CD4-positive, alpha-beta memory T cell (primary cell): ENCODE measurements around the gene HDAC3. TPM values are rescaled to one million over a fixed set of nuclear protein-coding genes. Genes with fewer than 3 reads are reported as not detected.
A peak's percentile ranks its signal among the peaks of the same experiment; 100 is the strongest.

Source experiments
- CTCF ChIA-PET: fragments of 350-600 bp; sonication (Branson Sonifier 250); formaldehyde crosslinking; loops from one replicate; lab custom pipeline; 2021; ENCODE audit warnings: inconsistent platforms; ENCODE audit not compliant: partially characterized antibody; lab: Charles Lee
- POLR2A ChIA-PET: fragments of 350-600 bp; sonication (Branson Sonifier 250); formaldehyde crosslinking; loops from one replicate; lab custom pipeline; 2021; ENCODE audit not compliant: partially characterized antibody; lab: Charles Lee
- DNase-seq, 5 donors: peaks; one replicate each; pipeline versions ENCODE4 v3.0.0 to v3.0.0-alpha.2; 2020 to 2022; ENCODE audit warnings: mixed read lengths in 1 of 5
- H3K27ac ChIP-seq: one replicate; pipeline ENCODE4 v1.7.0; 2013; ENCODE audit warnings: low read depth, low read length
- H3K27me3 ChIP-seq: 2 replicates; pipeline ENCODE4 v1.7.0; 2013; ENCODE audit warnings: mild to moderate bottlenecking, low read length, moderate library complexity; ENCODE audit not compliant: insufficient read depth
- H3K36me3 ChIP-seq: 2 replicates; pipeline ENCODE4 v1.7.0; 2013; ENCODE audit warnings: mild to moderate bottlenecking, low read length, moderate library complexity; ENCODE audit not compliant: insufficient read depth
- H3K4me1 ChIP-seq: 2 replicates; pipeline ENCODE4 v1.7.0; 2013; ENCODE audit warnings: mild to moderate bottlenecking, low read length, moderate library complexity; ENCODE audit not compliant: insufficient read depth
- H3K4me3 ChIP-seq, 2 donors: one replicate each; pipeline ENCODE4 v1.7.0; 2013; ENCODE audit warnings: low read length in 2 of 2, mild to moderate bottlenecking in 1 of 2
- H3K9me3 ChIP-seq, 2 donors: one replicate each; pipeline ENCODE4 v1.7.0; 2013; ENCODE audit warnings: low read length in 2 of 2, control low read depth in 1 of 2; ENCODE audit not compliant: control insufficient read depth in 1 of 2
- H3K27ac Mint-ChIP-seq, 7 donors: one replicate each; pipeline ENCODE4 v1.8.0; 2020 to 2021; ENCODE audit warnings: mixed read lengths in 7 of 7, mild to moderate bottlenecking in 6 of 7, inconsistent platforms in 3 of 7, moderate library complexity in 3 of 7
- H3K27me3 Mint-ChIP-seq, 2 donors: one replicate each; pipeline ENCODE4 v1.8.0; 2020 to 2021; ENCODE audit warnings: mixed read lengths in 2 of 2
- H3K36me3 Mint-ChIP-seq, 2 donors: one replicate each; pipeline ENCODE4 v1.8.0; 2020 to 2021; ENCODE audit warnings: mixed read lengths in 2 of 2, inconsistent platforms in 1 of 2, mild to moderate bottlenecking in 1 of 2
- H3K4me1 Mint-ChIP-seq, 4 donors: one replicate each; pipeline ENCODE4 v1.8.0; 2020 to 2021; ENCODE audit warnings: mixed read lengths in 4 of 4, mild to moderate bottlenecking in 1 of 4
- H3K4me3 Mint-ChIP-seq, 8 donors: one replicate each; pipeline ENCODE4 v1.8.0; 2020 to 2021; ENCODE audit warnings: mixed read lengths in 8 of 8, mild to moderate bottlenecking in 7 of 8, moderate library complexity in 6 of 8, inconsistent platforms in 3 of 8
- H3K9me3 Mint-ChIP-seq, 8 donors: one replicate each; pipeline ENCODE4 v1.8.0; 2020 to 2021; ENCODE audit warnings: mixed read lengths in 8 of 8, mild to moderate bottlenecking in 5 of 8, inconsistent platforms in 3 of 8, moderate library complexity in 1 of 8
- intact Hi-C: fragments of 100-400 bp; cut with micrococcal nuclease; formaldehyde crosslinking; loops from one replicate; pipeline ENCODE4 v1.15.1; 2023
- polyA plus RNA-seq, 2 donors: library from polyadenylated mRNA; unstranded; fragments of 300-500 nt; fragmentation: Illumina TruSeq; gene quantifications; one replicate each; pipeline ENCODE4 v1.2.3, GENCODE V29; 2021
- total RNA-seq, 2 experiments: library from RNA; stranded (reverse); gene quantifications; one replicate each; pipeline ENCODE4 v1.2.3, GENCODE V29; 2021

The HDAC3 gene
- total and polyA plus RNA-seq, 4 experiments from 2014 or later = 85.1 to 137 (median 91.9) TPM

DNA sequence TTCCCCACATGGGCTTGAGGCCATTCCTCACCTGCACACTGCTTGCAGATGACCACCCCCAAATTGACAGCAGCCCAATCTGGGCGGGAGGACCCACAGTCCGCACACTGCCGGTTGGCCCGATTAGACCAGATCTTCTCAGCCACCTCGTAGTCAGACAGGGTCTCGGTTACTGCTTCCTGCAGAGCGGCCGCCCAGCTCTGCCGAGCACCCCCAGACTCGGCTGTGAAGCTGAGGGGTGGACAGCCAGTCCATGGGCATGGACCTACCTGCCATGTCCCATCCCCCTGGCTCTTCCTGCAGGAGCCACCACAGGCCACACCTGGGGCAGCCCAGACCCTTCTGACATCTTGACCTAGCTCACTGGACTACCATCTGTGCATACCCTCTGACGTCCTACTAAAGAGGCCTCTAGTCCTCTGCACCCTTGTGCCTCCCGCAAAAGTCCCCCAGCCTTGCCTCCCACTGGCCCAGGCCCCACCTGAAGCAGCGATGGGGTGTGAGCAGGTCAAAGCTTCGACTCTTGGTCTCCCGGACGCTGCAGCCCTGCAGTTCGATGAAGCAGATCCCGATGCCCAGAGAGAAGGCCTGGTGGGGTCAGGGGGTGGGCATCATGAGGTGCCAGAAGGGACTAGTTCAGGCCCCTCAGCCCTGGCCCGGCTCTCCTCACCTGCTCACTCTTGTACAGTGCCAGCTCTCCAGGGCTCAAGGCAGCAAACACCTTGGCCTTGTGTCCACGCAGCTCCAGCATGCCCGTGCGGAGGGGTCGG lies 35.6 kb upstream of the HDAC3 start:
- Histone ChIP-seq H3K4me3 (no peak overlapping the region), H3K36me3 (no peaks in the 10 kb centered on the region), H3K4me1 (no peaks in the 10 kb centered on the region), H3K27ac (no peak overlapping the region), H3K9me3 (no peaks in the 10 kb centered on the region), H3K27me3 (no peaks in the 10 kb centered on the region)
- Mint-ChIP-seq H3K4me1 (no peaks in the 10 kb centered on the region), H3K36me3 (no peaks in the 10 kb centered on the region), H3K4me3 (no peak overlapping the region), H3K27me3 (no peaks in the 10 kb centered on the region), H3K9me3 (peaks cover 0 to 2% (median 0%) of the 10 kb centered on the region in 8 donors), H3K27ac (no peak overlapping the region)
- intact Hi-C loops = no loop called here
- POLR2A ChIA-PET = interaction anchor here (1.0 to 1.5 kb wide), 5 partner anchors 7 to 297 kb away, joined by 3 to 4 read pairs (median 3); partner anchors contain the start of gene RNF14
- DNase-seq = no peak
- CTCF ChIA-PET = no interaction called here

DNA sequence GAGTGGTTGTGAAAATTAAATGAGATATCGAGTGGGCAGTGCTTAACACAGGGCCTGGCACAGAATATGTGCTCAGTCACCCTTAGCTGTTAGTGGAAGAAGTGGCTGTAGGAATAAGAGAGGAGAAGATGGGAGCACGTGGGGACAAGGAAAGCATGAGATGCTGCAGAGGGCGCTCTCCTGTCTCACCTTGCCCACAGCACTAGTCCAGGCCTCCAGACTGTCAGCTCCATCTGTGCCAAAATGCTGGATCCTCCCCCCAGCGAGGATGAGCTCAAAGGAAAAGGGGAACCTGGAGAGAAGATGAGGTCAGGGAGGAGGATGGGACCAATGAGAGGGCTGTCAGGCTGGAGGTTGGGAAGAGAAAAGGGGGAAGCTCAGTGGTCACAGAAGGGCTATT lies 32.9 kb upstream of the HDAC3 start:
- peaks cover 2 to 5% (median 4%) of the 10 kb centered on the region in 4 donors for H3K4me1 Mint-ChIP-seq
- H3K27me3 Mint-ChIP-seq = no peaks in the 10 kb centered on the region
- DNase-seq = no peak
- H3K4me3 Mint-ChIP-seq = no peak overlapping the region
- Histone ChIP-seq H3K36me3 (no peaks in the 10 kb centered on the region), H3K9me3 (no peaks in the 10 kb centered on the region), H3K27ac (no peak overlapping the region), H3K4me1 (no peaks in the 10 kb centered on the region), H3K4me3 (no peak overlapping the region), H3K27me3 (no peaks in the 10 kb centered on the region)
- ChIA-PET CTCF (interaction anchor here (0.7 to 7.8 kb wide), 14 partner anchors 8 to 300 kb away, joined by 3 to 69 read pairs (median 4); partner anchors contain the start of genes FCHSD1, HDAC3, PCDH1 and RELL2), POLR2A (interaction anchor here (1.0 to 1.4 kb wide), 4 partner anchors 14 to 439 kb away, joined by 3 to 5 read pairs (median 3); partner anchors contain the start of genes FCHSD1 and NDFIP1)
- H3K27ac Mint-ChIP-seq = no peak overlapping the region
- intact Hi-C loops = loop anchor here (10.0 kb wide), 1 partner anchor 475 kb away; no protein-coding TSS in a partner anchor
- H3K9me3 Mint-ChIP-seq = peaks cover 0 to 2% (median 0%) of the 10 kb centered on the region in 8 donors
- no peaks in the 10 kb centered on the region for H3K36me3 Mint-ChIP-seq

GRCh38 chr5:141668601-141669265 lies 32.1 kb upstream of the HDAC3 start:
- POLR2A ChIA-PET = interaction anchor here (1.2 to 1.4 kb wide), 2 partner anchors 18 to 23 kb away, joined by 3 to 5 read pairs; partner anchors contain the start of gene FCHSD1
- no peaks in the 10 kb centered on the region for H3K36me3 ChIP-seq

DNA sequence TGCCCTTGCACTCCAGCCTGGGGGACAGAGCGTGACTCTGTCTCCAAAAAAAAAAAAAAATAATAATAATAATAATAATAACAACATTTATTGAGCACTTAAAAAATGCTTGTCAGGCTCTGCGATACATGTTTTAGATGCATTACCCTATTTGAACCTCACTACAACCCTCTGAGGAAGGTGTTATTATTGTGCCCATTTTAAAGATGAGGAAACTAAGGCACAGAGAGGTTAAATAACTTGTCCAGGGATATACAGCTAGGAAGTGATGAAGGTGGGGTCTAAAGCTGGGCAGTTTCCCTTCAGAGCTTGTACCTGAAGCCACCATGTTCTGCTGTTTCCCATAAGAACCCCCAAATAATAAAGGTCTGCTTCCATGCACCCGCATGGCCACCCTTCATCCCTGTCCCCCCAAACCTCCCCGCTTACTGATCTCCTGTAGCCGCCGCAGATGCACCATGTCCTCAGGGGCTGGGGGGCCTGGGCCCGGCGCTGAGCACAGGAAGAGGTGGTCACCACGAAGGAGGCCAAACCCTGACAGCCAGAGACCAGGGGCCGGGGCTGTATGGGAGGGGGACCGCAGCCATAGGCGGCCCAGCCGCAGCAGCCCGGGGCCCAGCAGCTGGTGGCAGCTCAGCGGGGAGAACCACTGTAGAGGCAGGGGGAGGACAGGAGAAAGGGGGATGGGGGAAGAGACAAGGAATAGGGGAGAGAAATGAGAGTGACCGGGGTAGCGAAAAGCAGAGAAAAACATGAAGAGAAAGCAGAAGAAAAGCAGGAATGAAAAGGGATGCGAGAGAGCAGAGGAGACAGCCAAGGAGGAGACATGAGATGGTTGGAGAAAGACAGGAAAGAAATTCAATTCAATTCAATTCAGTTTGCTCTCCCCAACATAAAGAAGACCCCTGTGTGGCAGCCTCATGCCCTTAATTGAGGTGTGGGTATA lies 29.6 kb upstream of the HDAC3 start:
- CTCF ChIA-PET = interaction anchor here (0.7 to 7.8 kb wide), 20 partner anchors 10 to 1163 kb away, joined by 3 to 69 read pairs (median 4); partner anchors contain the start of genes FCHSD1, HDAC3, PCDH1 and RELL2
- Mint-ChIP-seq H3K27ac (peak overlapping the region in 3 of 7 donors; percentile 52 to 75 (median 59)), H3K27me3 (no peaks in the 10 kb centered on the region), H3K9me3 (peaks cover 0 to 2% (median 0%) of the 10 kb centered on the region in 8 donors), H3K4me3 (no peak overlapping the region), H3K4me1 (peaks cover 2 to 5% (median 4%) of the 10 kb centered on the region in 4 donors), H3K36me3 (no peaks in the 10 kb centered on the region)
- POLR2A ChIA-PET = interaction anchor here (1.0 to 1.4 kb wide), 2 partner anchors 75 to 213 kb away, joined by 4 read pairs; no protein-coding TSS in a partner anchor
- no peaks in the 10 kb centered on the region for H3K27me3 ChIP-seq
- DNase-seq = no peak
- no peaks in the 10 kb centered on the region for H3K9me3 ChIP-seq
- no peak overlapping the region for H3K4me3 ChIP-seq
- no peaks in the 10 kb centered on the region for H3K4me1 ChIP-seq
- H3K36me3 ChIP-seq = no peaks in the 10 kb centered on the region
- no peak overlapping the region for H3K27ac ChIP-seq
- intact Hi-C loops = loop anchor here (1.0 to 10.0 kb wide), 6 partner anchors 148 to 479 kb away; partner anchors contain the start of gene RNF14

More at GRCh38 chr5:141668601-141669265, 32.1 kb upstream of the HDAC3 start:
- Histone ChIP-seq H3K4me1 (no peaks in the 10 kb centered on the region), H3K4me3 (no peak overlapping the region), H3K9me3 (no peaks in the 10 kb centered on the region), H3K27me3 (no peaks in the 10 kb centered on the region), H3K27ac (no peak overlapping the region)
- Mint-ChIP-seq H3K4me3 (no peak overlapping the region), H3K36me3 (no peaks in the 10 kb centered on the region), H3K9me3 (peaks cover 0 to 2% (median 0%) of the 10 kb centered on the region in 8 donors), H3K27me3 (no peaks in the 10 kb centered on the region), H3K27ac (no peak overlapping the region), H3K4me1 (peaks cover 2 to 5% (median 4%) of the 10 kb centered on the region in 4 donors)
- intact Hi-C loops = loop anchor here (10.0 kb wide), 1 partner anchor 476 kb away; no protein-coding TSS in a partner anchor
- DNase-seq = no peak
- CTCF ChIA-PET = interaction anchor here (0.7 to 7.8 kb wide), 13 partner anchors 9 to 300 kb away, joined by 3 to 69 read pairs (median 4); partner anchors contain the start of genes HDAC3, PCDH1, RELL2 and RNF14

DNA sequence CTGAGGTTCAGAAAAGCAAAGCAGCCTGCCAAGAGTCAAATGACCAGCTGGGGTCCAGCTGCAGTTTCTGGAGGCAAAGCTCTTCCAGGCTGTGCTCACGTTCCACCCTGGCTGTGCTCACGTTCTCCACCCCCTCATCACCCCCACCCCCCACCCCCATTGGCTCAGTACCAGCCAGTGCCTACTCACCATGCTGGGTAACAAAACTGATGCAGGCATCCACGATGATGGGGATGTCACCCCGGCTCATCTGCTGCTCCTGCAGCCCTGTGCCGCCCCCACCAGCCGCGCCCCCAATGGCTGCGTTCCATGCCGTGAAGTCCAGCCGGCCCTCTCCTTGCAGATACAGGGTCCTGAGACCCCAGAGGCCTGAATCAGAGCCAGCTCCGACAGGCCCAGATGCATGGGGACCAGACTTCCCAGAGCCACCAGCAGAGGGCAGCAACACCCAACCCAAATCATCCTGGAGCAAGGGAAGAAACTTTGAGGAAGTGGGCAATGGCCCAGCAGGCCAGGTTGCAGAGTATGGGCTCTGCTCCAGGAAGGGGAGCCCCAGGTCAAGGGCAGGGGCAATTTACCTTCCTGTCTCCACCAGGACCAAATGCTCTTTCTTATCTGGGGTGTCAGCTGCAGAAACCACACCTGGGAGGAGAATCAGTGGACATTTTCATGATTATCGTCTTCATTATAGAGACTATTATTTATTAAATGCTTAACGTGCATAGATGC lies 28.2 kb upstream of the HDAC3 start:
- no peaks in the 10 kb centered on the region for H3K27me3 ChIP-seq
- ChIA-PET CTCF (interaction anchor here (0.6 to 7.8 kb wide), 32 partner anchors 11 to 479 kb away, joined by 3 to 69 read pairs (median 4); partner anchors contain the start of genes ARAP3, DIAPH1, FCHSD1 and HDAC3), POLR2A (interaction anchor here (0.6 to 1.6 kb wide), 7 partner anchors 8 to 295 kb away, joined by 3 to 7 read pairs (median 3); no protein-coding TSS in a partner anchor)
- H3K27ac ChIP-seq = no peak overlapping the region
- DNase-seq = peak; percentile 58 to 69 (median 59)
- peaks cover 2 to 5% (median 4%) of the 10 kb centered on the region in 4 donors for H3K4me1 Mint-ChIP-seq
- no peak overlapping the region for H3K4me3 Mint-ChIP-seq
- H3K9me3 ChIP-seq = no peaks in the 10 kb centered on the region
- no peaks in the 10 kb centered on the region for H3K36me3 Mint-ChIP-seq
- H3K9me3 Mint-ChIP-seq = no peaks in the 10 kb centered on the region
- no peaks in the 10 kb centered on the region for H3K4me1 ChIP-seq
- no peak overlapping the region for H3K4me3 ChIP-seq
- H3K27me3 Mint-ChIP-seq = no peaks in the 10 kb centered on the region
- H3K36me3 ChIP-seq = no peaks in the 10 kb centered on the region
- intact Hi-C loops = loop anchor here (1.0 to 10.0 kb wide), 6 partner anchors 149 to 480 kb away; partner anchors contain the start of gene RNF14
- H3K27ac Mint-ChIP-seq = no peak overlapping the region
